ENCODE data around the gene MRC1.

DNA sequence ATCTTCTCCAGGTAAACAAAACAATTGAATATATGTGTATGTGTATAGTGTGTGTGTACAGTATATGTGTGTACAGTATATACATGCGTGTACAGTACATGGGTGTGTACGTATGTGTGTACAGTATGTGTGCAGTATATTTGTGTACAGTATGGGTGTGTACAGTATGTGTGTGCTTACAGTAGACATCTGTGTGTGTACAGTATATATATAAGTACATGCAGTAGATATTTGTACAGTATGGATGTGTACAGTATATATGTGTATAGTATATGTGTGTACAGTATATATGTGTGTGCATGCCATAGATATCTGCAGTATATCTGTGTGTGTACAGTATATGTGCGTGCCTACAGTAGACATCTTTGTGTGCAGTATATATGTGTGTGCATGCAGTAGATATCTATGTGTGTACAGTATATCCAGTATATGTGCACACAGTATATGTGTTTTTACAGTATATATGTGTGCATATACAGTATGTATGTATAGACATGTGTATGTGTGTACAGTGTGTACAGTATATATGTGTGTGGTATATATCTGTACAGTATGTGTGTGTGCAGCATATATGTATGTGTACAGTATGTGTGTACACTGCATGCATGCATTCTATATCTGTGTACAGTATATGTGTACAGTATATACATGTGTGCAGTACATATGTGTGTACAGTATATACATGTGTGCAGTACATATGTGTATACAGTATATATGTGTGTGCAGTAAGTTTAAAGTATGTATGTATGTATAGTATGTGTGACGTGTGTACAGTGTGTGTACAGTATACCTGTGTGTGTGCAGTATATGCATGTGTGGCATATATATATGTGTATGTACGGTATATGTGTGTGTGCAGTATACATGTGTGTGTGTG lies 105.3 kb downstream of the MRC1 start:
- TF ChIP-seq CTCF (conservative IDR thresholded peaks at IDR 0.05) (no peak), EZH2 (IDR thresholded peaks at IDR 0.05; ENCODE audit: low read depth) (no peak)
